HepG2 (cell line): ENCODE data around the gene DCUN1D4. TPM values are rescaled to one million over a fixed set of nuclear protein-coding genes. Genes with fewer than 3 reads are reported as not detected.
A peak's percentile ranks its signal among the peaks of the same experiment; 100 is the strongest.

Source experiments
- ATAC-seq: fragments of 200-7000 bp; cut with Tn5 transposase; 3 replicates; pipeline ENCODE4 v1.9.1; 2020; ENCODE audit warnings: mild to moderate bottlenecking, moderate library complexity
- BruUV-seq: library from RNA; stranded (reverse); fragments of 400-500 nt; replicated peaks from 2 replicates; lab custom pipeline; 2021; lab: Mats Ljungman, UMichigan
- CTCF ChIA-PET: fragments of 300-600 bp; formaldehyde crosslinking; extraction: SDS; loops from one replicate; lab custom pipeline; 2021; ENCODE audit warnings: low total read pairs, inconsistent platforms, low intra/inter-chr PET ratio; lab: Yijun Ruan, JAX
- POLR2A ChIA-PET: fragments of 350-600 bp; sonication (Branson Sonifier 250); formaldehyde crosslinking; loops from one replicate; lab custom pipeline; 2020; ENCODE audit warnings: antibody characterized with exemption, inconsistent platforms; lab: Yijun Ruan, JAX
- DNase-seq: peaks from one replicate; pipeline ENCODE4 v3.0.0-alpha.2; 2015; ENCODE audit warnings: low spot score
- FAIRE-seq: peaks from 3 replicates; lab custom pipeline; 2011; peaks lifted over from hg19 to GRCh38; lab: Jason Lieb, UNC
- H2AFZ ChIP-seq: one replicate; pipeline ENCODE4 v1.6.1; 2011; ENCODE audit warnings: low read length, inconsistent platforms
- H3K27ac ChIP-seq: fragments of 300-600 bp; 3 replicates; pipeline ENCODE4 v1.8.0; 2011; ENCODE audit warnings: mixed run types, mild to moderate bottlenecking, mixed read lengths, low read length, inconsistent platforms; ENCODE audit not compliant: insufficient read depth; ENCODE audit errors: extremely low read length
- H3K27me3 ChIP-seq, 2 experiments: fragments of 200-600 bp in 1 of 2; 2 replicates in 1 of 2; 3 replicates in 1 of 2; pipeline versions ENCODE4 v1.6.0 to v1.8.0; 2011; ENCODE audit warnings: low read length in 2 of 2, mild to moderate bottlenecking in 2 of 2, moderate library complexity in 2 of 2, inconsistent platforms in 1 of 2; ENCODE audit not compliant: insufficient read depth in 2 of 2, control insufficient read depth in 1 of 2
- H3K36me3 ChIP-seq, 2 experiments: fragments of 200-600 bp in 1 of 2; replicated peaks in 1 of 2; 2 replicates in 1 of 2; 3 replicates in 1 of 2; pipeline versions ENCODE4 v1.5.1 to v1.8.0; 2011; ENCODE audit warnings: low read length in 2 of 2, inconsistent platforms in 1 of 2; ENCODE audit not compliant: insufficient read depth in 2 of 2, control insufficient read depth in 1 of 2
- H3K4me1 ChIP-seq: 2 replicates; pipeline ENCODE4 v1.5.1; 2012; ENCODE audit warnings: low read length, inconsistent platforms; ENCODE audit not compliant: insufficient read depth
- H3K4me2 ChIP-seq: 2 replicates; pipeline ENCODE4 v1.6.0; 2011; ENCODE audit warnings: low read depth, low read length, inconsistent platforms
- H3K4me3 ChIP-seq, 3 experiments: fragments of 200-600 bp in 1 of 3; sonication (generic), shearing (Covaris generic) in 1 of 3; replicated peaks in 1 of 3; 2 replicates each; pipeline ENCODE4 v1.5.1; 2011 to 2016; ENCODE audit warnings: low read length in 3 of 3, inconsistent platforms in 2 of 3, low read depth in 2 of 3, mild to moderate bottlenecking in 2 of 3, control low read depth in 1 of 3, mixed read lengths in 1 of 3; ENCODE audit not compliant: insufficient read depth in 1 of 3
- H3K79me2 ChIP-seq: one replicate; pipeline ENCODE4 v1.6.1; 2011; ENCODE audit warnings: low read length, inconsistent platforms; ENCODE audit not compliant: insufficient read depth
- H3K9ac ChIP-seq: 2 replicates; pipeline ENCODE4 v1.6.0; 2011; ENCODE audit warnings: mild to moderate bottlenecking, low read depth, low read length, inconsistent platforms; ENCODE audit not compliant: insufficient read depth
- H3K9me3 ChIP-seq: 2 replicates; pipeline ENCODE4 v1.5.1; 2012; ENCODE audit warnings: mild to moderate bottlenecking, low read length
- H4K20me1 ChIP-seq: 2 replicates; pipeline ENCODE4 v1.6.0; 2011; ENCODE audit warnings: inconsistent platforms, mild to moderate bottlenecking, low read length, moderate library complexity; ENCODE audit not compliant: insufficient read depth
- ATAD3A ChIP-seq: sonication (generic); formaldehyde crosslinking; IDR thresholded peaks from 2 replicates; pipeline ENCODE4 v1.4.0; 2020; ENCODE audit warnings: missing genetic modification reagents
- ETV6 ChIP-seq: sonication (generic); formaldehyde crosslinking; conservative IDR thresholded peaks from 2 replicates; pipeline ENCODE4 v1.4.0; 2020; ENCODE audit warnings: missing genetic modification reagents
- GATA4 ChIP-seq: sonication (generic); IDR thresholded peaks from 2 replicates; pipeline ENCODE4 v1.6.1; 2016; ENCODE audit warnings: antibody characterized with exemption, low read depth, borderline replicate concordance
- HMGA1 ChIP-seq: sonication (generic); formaldehyde crosslinking; conservative IDR thresholded peaks from 2 replicates; pipeline ENCODE4 v1.4.0; 2020; ENCODE audit warnings: missing genetic modification reagents
- HMGXB4 ChIP-seq, 2 experiments: sonication (generic) in 1 of 2; formaldehyde crosslinking in 1 of 2; IDR thresholded peaks; 2 replicates each; pipeline versions ENCODE4 v1.4.0 to v1.6.1; 2018 to 2020; ENCODE audit warnings: missing genetic modification reagents in 2 of 2, borderline replicate concordance in 1 of 2, low read depth in 1 of 2, mild to moderate bottlenecking in 1 of 2, missing biosample characterization in 1 of 2
- KLF9 ChIP-seq: IDR thresholded peaks from 2 replicates; pipeline ENCODE4 v1.6.1; 2016; ENCODE audit warnings: low read depth
- NR2F1 ChIP-seq, 2 experiments: fragments of 450-650 bp in 1 of 2; formaldehyde crosslinking in 1 of 2; IDR thresholded peaks; 2 replicates each; pipeline versions ENCODE4 v1.5.0 to v1.6.1; 2016 to 2020; ENCODE audit warnings: mild to moderate bottlenecking in 1 of 2, missing compliant biosample characterization in 1 of 2, missing genetic modification reagents in 1 of 2, moderate library complexity in 1 of 2
- REST ChIP-seq, 2 experiments: IDR thresholded peaks; 2 replicates each; pipeline ENCODE4 v1.6.1; 2011 to 2012; ENCODE audit warnings: low read length in 2 of 2, borderline replicate concordance in 1 of 2, low read depth in 1 of 2, mild to moderate bottlenecking in 1 of 2, moderate library complexity in 1 of 2
- TBP ChIP-seq: sonication (generic); formaldehyde crosslinking; IDR thresholded peaks from 2 replicates; pipeline ENCODE4 v1.5.0; 2020; ENCODE audit warnings: missing genetic modification reagents
- TFDP2 ChIP-seq: sonication (generic); formaldehyde crosslinking; IDR thresholded peaks from 2 replicates; pipeline ENCODE4 v1.4.0; 2020; ENCODE audit warnings: missing genetic modification reagents
- ZBTB4 ChIP-seq: sonication (generic); formaldehyde crosslinking; IDR thresholded peaks from 2 replicates; pipeline ENCODE4 v1.4.0; 2020; ENCODE audit warnings: missing genetic modification reagents, mild to moderate bottlenecking, borderline replicate concordance
- ZNF720 ChIP-seq: sonication (generic); formaldehyde crosslinking; IDR thresholded peaks from 2 replicates; pipeline ENCODE4 v1.4.0; 2020; ENCODE audit warnings: missing genetic modification reagents
- ZNF792 ChIP-seq: IDR thresholded peaks from 2 replicates; pipeline ENCODE4 v1.6.1; 2016
- ZNF83 ChIP-seq: sonication (generic); formaldehyde crosslinking; IDR thresholded peaks from 2 replicates; pipeline ENCODE4 v1.4.0; 2020; ENCODE audit warnings: missing genetic modification reagents, mild to moderate bottlenecking, borderline replicate concordance
- ZZZ3 ChIP-seq: sonication (generic); formaldehyde crosslinking; IDR thresholded peaks from 2 replicates; pipeline ENCODE4 v1.4.0; 2020; ENCODE audit warnings: missing genetic modification reagents, mild to moderate bottlenecking, borderline replicate concordance
- WGBS: methylation state at CpG from one replicate; pipeline ENCODE4 v1.1.6; 2017; ENCODE audit warnings: low lambda C conversion rate; 5-methylcytosine and 5-hydroxymethylcytosine counted together
- in situ Hi-C: cut with HindIII; loops from 2 replicates; pipeline ENCODE4 v1.10.0; 2017; ENCODE audit warnings: low pct_unique_long_range_greater_than_20kb; ENCODE audit not compliant: extremely low pct_ligation_motif_present
- intact Hi-C: fragments of 100-400 bp; cut with micrococcal nuclease; formaldehyde crosslinking; loops from one replicate; pipeline ENCODE4 v1.10.0; 2022; ENCODE audit not compliant: unreplicated experiment
- polyA plus RNA-seq, 8 experiments: library from polyadenylated mRNA; depleted of rRNA in 3 of 8; stranded (reverse) in 7 of 8; unstranded in 1 of 8; fragments of >200 nt; fragmentation: Illumina TruSeq in 4 of 8; extraction: Trizol in 4 of 8; gene quantifications; 2 replicates each; pipeline versions ENCODE4 v1.2.1 to v1.2.3, GENCODE V29; 2011 to 2016; ENCODE audit warnings: low read depth in 4 of 8, missing spikeins in 1 of 8, mixed read lengths in 1 of 8; ENCODE audit not compliant: insufficient read depth in 1 of 8
- total RNA-seq, 5 experiments: library from RNA; depleted of rRNA; stranded (reverse); fragments of >200 nt; fragmentation: Illumina TruSeq; extraction: Trizol; gene quantifications; 2 replicates each; pipeline ENCODE4 v1.2.3, GENCODE V29; 2016; ENCODE audit warnings: low read depth in 1 of 5

DCUN1D4 gene
- total and polyA plus RNA-seq, 2 of the 13 experiments (the other 11 are each of a cell fraction or from before 2014, with no cell fraction given) = 27.9 to 44.4 TPM

GRCh38 chr4:51895158-51895557 is 52.2 kb downstream of the DCUN1D4 start:
- Histone ChIP-seq H3K79me2 (no peaks in the 10 kb centered on the region), H3K4me1 (peaks cover 13% of the 10 kb centered on the region), H3K36me3 (peaks cover 1 to 24% of the 10 kb centered on the region in 2 experiments; a peak in 3 of 5 replicates), H3K27ac (peak overlapping the region; percentile 55), H4K20me1 (no peaks in the 10 kb centered on the region), H3K9me3 (no peaks in the 10 kb centered on the region), H2AFZ (no peak overlapping the region), H3K4me2 (no peak overlapping the region), H3K27me3 (no peaks in the 10 kb centered on the region), H3K9ac (no peak overlapping the region), H3K4me3 (no peak overlapping the region)
- intact Hi-C loops (no loop called here), in situ Hi-C loops (loop anchor here (5.0 kb wide), 1 partner anchor 117 kb away; no protein-coding TSS in a partner anchor)
- 95% methylated on average over 3 of the region's 3 CpGs for WGBS
- POLR2A ChIA-PET = interaction anchor here (1.0 kb wide), 2 partner anchors 11 to 14 kb away, joined by 4 to 5 read pairs; no protein-coding TSS in a partner anchor
- peak; percentile 57 for ATAC-seq
- BruUV-seq = no TSS peak
- no peak for FAIRE-seq
- no peak for DNase-seq
- CTCF ChIA-PET = interaction anchor here (1.5 to 2.3 kb wide), 4 partner anchors 10 to 130 kb away, joined by 7 to 14 read pairs (median 10); no protein-coding TSS in a partner anchor
- TF ChIP-seq GATA4 (no peak), ETV6 (CRISPR knock-in tag) (no peak), HMGA1 (CRISPR knock-in tag) (no peak), TFDP2 (CRISPR knock-in tag) (no peak), ZZZ3 (CRISPR knock-in tag) (no peak), ZNF792 (no peak), KLF9 (CRISPR knock-in tag) (no peak), NR2F1 (CRISPR knock-in tag; IDR thresholded peaks at IDR 0.05) (no peak), ZNF720 (no peak), ZBTB4 (CRISPR knock-in tag) (no peak), ZNF83 (CRISPR knock-in tag) (no peak), TBP (CRISPR knock-in tag) (no peak), REST (IDR thresholded peaks at IDR 0.05; ENCODE audit: borderline replicate concordance in 1 of 2, low read depth in 1 of 2, low read length in 2 of 2) (no peak), ATAD3A (no peak), HMGXB4 (CRISPR knock-in tag; IDR thresholded peaks at IDR 0.05; ENCODE audit: borderline replicate concordance in 1 of 2, low read depth in 1 of 2) (no peak)
